Measurements from ENCODE around the gene ANO2.
"Not testable (repeated sequence)": the region's sequence is repeated elsewhere in the genome, so short reads cannot be mapped to it uniquely, and the experiment has no call there.

The ANO2 gene

DNA sequence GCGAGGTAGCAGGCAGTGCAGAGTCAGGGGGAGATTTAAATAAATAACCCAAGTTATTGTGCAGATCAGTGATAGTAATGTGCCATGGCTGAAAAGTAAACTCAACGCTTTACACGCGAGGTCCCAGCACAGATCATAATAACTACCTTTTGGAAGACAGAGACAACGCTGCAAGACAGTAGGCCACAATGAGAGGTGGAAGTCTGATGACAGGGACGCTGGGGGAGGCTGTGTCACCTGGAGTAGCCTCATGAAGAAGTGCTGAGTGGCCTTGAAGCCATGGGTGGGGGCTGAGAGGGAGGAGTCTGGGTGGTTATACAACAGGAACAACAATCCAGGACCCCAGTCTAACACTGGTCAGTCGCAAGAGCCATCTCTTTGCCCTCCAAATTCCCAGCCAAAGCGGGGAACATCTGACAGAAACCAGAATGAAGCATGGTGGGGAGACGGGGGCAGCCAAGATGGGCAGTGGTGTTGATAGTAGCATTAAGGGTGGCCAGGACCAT is 28.2 kb downstream of the ANO2 start:
- no peak for DNase-seq

DNA sequence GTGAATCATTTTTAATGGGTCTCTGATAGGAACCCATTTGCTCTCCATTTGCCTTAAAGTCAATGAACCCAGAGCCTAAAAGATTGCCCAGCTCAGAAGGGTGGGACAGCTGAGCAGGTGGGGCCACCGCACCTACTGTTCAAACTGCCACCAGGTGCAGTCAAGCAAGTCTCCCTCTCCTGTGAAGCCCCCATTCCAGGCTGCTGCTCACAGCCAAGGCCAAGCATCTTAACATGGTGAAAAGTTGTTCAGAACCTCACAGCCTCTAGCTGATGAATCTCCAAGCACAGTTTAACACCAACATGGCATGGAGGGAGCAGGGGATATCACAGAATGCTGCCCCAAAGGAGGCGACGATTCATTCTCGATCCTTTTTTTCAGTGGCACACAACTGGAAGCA is 29.5 kb downstream of the ANO2 start:
- DNase-seq = no peak

DNA sequence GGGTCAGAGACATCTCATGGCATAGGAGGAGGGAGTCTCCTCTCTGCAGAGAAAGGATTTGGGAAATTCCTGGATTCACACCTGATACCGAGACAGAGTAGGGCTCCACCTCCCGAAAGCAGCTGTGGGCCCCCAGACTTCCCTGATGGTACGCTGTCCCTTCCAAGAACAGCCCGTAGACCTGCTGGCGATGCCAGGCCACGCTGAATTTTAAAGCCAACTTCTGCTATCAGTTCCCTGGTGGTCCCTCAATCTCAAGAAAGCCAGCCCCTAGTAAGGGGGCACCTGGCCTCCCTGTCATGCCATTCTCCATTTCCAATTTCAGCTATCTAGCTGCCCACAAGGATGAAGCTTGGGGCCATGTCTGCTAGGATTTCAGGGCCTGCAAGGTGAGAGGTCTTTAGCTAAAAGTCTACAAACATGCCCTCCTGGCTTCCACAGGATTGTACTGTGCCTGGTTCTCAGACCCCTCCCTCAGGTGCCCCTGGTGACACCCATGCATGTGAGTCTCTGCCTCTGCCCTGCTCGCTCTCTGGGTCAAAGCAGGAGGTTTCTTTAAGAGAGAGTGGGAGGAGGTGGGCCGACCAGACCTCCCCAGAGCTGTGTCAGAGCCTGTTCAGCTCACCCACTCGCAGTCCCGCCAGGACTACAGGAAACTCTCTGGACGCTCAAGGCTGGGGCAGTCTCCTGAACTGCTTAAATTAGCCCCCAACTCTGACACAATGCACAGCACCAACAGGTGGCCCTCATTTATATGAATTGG is 30.5 kb downstream of the ANO2 start:
- DNase-seq = no peak

DNA sequence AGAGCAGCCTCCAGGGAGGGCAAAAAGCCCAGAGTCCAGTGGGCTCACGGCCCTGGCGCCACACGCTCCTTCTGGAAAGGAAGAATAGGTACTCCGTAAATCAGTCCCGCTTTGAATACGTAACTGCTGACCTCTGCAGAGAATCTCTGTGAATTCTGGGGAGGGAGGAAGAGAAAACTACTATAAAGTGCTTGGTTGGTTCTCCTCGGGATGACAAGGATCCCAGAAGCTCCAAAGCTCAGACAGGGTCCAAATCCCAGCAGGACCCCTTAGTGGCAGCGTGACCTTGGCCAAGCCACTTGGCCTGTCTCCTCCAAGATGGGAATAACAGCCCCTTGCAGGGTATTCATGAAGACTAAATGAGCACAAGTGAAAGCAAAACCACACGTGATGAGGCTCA is 31.7 kb downstream of the ANO2 start:
- no peak for DNase-seq

DNA sequence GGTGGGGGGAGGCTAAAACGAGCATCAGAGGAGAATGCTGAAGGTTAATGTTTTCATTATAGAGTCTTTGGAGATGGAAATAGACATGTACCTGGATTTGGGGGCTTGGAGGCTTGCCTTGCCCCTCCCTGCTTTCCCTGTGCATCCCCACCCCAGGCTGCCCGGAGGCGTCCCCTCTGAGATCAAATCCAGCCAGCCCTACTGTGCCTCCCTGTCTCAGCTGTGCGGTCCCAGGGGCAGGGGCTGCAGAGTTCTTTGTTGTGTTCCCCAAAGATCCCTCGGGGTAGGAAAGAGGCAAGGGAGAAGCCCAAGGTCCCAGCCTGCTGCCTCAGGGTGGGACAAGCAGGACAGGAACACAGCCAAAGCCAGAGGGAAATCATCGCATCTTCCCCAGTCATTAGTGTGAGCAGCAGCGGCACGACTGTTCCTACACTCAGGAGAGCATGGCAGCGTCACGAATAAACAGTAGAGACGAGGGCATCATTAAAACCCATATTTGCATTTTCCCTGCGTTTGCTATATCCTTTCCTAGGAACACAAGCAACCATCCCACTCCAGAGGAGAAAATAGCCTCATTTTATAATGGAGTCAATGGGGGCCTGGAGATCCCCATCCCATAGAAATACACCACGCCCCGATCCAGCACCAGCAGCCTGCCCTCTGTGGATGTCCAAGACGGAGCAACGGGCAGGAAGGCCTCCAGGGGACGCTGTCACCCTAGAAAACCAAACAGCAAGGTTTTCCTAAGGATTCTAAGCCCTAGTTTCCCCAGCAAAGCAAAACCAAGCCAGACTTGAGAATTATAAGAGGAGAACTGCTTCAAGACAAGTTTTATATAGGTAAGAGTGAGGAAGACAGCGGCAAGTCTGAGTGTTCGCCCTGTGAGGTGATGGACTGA is 32.4 kb downstream of the ANO2 start:
- DNase-seq = no peak

DNA sequence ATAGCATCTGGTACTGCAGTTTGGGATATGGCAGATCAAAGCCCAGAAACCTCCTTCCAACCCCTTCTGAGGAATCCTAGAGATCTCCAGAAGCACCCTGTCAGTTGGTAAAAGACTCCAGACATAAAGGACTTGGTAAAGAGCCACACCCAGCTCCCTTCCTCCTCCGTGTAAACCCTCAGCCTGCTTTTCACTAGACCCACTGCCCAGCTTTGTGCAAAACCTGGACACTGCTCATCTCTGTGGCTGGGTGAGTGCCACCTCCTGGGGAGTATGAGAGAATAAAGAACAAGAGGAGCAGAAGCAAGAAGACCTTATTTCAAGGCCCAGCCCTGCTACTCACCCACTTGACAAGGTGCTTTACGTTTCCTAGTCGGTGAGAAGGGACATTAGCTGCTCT is 33.0 kb downstream of the ANO2 start:
- DNase-seq = no peak

DNA sequence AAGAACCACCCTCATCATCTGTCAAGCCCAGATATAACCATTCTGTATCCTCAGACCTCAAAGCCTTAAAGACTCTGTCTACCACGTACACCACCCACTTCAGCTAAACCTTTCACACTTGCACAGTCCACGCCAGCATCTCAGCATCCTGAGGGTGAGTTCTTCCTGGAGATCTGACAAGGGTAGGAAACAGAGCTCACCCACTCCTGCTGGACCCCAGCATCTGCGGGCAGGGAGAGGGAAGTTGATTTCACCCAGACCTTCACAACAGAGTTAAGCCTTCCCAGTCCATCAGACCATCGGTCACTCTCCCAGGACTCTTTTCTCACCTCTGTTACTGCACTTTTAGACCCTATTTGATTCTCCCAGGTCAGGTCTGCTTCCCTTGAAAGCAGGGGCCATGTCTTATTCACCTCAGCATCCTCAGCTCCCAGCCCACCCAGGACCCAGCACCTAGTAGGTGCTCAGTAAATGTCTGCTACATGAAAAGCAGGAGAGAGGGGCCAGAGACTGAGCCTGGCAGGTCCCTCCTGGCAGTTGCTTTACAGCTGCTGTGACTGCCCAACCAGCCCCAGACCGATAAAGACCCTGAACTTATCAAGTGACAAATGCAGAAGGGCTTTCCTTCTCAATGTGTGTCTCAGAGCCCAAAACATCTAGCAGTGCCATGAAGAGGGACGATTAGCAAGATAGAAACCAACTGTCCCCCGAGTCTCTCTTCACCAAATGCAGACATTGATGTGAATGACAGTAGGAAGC is 34.1 kb downstream of the ANO2 start:
- no peak for DNase-seq

DNA sequence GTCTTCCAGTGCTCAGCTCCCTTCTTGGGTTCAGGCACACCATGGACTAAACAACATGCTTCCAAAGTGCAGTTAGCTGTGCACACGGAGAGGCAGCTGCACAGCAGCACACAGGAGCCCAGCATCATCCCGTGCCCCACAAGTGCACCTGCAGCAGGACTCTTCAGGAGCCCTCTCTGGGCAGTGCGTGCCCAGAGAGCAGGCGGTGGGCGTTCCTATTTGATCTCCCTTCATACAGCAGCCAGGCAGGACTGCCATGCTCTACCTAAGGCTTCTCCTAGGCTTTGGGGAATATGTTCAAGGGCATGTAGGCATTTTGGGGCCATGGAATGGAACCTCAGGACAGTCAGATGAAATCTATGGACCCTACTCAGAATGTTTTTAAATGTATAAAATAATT is 35.5 kb downstream of the ANO2 start:
- no peak for DNase-seq

DNA sequence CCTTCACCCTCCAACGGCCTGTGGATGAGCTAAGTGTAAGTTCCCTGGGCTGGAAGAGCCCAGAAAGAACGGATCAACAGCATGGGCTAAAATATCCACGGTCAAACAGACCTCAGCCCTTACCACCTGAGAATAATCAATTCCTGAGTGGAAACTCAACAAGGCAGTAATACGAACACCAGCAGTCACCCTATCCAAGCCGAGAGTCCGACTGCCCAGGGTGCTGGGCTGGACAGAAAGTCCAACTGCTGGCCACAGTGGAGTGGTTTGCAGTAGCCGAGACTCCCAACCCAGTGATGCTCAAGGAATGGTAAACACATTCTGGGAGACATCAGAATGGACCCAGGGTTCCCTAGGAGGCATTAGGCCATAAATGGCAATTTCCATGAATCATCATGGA is 36.8 kb downstream of the ANO2 start:
- DNase-seq = no peak

DNA sequence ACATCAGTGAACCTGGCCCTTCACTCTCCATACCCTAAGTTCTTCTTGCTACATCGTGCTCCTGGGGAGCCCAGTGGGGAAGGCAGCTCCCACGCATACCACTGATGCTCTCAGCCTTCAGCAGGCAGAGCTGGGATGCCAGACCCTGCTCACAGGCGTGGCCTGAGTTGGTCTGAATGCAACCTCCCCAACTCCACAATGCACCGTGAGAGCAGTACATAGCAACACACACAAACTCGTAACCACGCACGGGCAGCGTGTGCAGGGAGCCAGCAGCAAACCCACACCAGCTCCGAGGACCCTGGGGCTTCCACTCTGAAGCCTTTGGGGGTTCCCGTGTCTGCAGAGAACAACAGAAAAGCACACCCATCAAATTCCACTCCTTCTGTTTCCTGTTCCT is 37.3 kb downstream of the ANO2 start:
- DNase-seq = no peak

DNA sequence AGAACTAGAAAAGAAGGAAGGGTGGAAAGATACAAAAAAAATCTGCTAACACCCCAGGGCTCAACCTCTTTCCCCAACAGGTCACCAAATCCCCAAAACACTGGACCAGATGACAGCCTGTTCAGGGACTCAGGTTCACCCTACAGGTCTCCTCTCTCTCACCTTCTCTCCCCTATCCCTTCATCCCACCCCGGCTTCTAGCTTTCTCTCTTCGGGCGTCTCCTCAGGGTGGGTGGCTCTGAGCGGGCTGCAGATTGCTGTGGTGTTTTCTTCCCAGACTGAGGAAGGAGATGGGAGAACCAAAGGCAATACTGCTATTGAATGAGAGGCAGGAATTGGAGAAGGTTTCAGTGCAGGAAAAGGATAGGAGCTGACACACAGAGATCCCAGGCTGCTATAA is 39.3 kb downstream of the ANO2 start:
- no peak for DNase-seq

DNA sequence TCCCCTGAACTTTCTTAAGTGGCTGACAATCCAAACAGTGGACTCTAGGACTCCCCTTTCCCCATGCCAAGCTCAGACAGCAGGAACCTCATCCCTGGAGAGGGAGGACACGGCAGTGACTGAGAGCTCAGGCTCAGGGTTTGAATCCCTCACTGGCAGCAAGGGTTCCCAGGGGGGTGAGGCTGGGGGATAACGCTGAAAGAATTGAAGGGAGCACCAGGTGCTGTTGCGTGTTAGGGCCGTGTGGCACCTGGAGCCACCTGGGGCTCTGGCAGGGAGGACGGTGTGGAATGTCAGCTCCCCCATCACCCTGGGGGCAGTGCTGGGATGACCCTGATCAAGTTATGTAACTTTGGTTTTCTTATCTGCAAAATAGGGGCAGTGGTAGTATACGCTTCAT is 40.1 kb downstream of the ANO2 start:
- no peak for DNase-seq

DNA sequence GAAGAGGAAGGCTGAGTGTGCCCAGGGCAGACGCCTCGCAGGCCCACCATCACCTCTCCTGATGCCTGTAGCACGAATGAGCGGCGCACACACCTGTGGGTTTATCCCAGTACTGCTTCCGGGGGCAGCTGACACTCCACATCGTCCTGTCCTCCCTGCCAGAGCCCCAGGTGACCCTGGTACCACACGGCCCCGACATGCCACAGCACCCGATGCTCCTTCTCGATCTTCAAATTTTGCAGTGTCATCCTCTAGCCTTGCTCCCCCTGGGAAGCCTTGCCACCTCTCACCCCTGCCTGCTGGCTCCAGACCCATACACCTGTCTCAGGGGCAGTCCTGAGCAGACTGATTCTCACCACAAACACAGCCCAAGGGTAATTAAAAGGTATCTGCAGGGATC is 40.6 kb downstream of the ANO2 start:
- no peak for DNase-seq

DNA sequence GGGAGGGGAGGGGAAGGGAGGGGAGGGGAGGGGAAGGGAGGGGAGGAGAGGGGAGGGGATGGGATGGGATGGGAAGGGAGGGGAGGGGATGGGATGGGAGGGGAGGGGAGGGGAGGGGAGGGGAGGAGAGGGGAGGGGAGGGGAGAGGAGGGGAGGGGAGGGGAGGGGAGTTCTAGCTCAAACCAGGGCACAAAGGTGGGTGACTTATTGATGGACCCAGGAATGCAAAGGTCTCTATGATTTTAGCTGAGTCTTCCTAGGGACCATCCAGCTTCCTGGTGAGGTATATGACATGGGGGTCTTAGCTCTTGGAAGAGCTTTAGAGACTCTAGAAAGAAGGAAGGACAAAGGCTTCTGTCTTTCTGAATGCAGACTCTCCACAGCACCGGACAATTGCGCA is 42.3 kb downstream of the ANO2 start:
- no peak for DNase-seq

DNA sequence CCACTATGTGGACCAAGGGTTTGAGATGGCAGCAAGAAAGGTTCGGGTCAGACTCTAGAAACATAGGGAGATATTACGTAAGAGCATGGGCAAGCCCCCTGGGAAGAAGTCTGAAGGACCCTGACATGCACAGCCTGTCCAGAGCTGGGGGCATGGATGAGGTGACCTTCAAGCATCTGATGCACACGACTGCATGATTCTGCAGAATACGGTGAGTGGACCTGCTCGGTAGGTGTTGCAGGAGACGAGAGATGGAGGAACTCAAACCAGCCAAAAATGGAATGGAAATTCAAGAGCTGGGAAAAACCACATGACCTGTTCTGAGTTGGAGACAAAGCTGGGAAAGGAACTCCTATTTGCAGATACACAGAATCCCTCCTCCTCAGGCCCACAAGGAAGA is 43.6 kb downstream of the ANO2 start:
- DNase-seq = no peak

DNA sequence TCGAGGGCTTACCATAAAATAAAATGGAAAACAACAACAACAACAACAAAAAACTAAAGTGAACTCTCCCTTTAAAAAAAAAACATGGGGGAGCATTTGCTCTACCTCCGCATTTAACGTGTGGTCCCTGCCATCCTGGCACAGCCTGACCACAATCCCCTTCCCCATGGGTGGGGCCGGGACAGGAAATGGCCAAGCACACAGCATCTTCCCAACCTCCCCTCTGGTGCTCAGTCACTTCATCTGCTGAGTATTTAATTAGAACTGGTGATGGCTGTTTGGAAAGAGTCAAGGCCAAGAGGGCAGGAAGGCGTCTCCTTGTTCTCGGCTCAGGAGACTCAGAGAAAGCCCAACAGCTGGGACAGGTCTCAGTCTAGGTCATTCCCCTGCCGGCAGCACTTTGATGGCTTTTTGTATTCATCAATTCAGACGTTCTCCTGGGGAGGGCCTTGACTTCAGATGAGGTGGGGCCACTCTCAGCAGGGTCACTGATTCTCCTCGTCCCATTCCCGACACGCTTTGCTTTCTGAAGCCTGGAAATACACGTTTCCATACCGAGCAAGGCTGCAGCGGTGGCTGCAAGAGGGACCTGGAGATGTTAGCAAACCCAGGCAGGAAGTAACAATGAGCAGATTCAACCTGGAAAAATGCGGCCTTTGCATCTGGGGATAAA is 44.4 kb downstream of the ANO2 start:
- no peak for DNase-seq

DNA sequence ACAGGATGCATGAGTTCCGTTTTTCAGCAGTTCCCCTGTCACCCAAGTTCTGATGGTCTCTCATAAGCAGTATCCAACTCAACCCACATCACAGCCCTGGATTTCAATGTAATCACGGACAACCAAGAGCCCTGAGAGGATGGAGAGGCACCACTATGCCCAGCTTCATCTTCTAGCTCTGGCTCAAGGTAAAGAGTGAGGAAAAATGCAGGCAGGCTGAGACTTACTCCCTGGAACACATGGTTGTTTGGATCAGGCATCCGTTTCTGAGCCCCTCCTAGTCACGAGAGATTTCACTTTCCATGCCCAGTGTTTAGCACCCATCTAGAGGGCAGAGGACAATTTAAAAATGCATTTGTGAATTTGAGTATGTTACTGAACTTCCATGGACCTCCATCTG is 45.0 kb downstream of the ANO2 start:
- DNase-seq = no peak

DNA sequence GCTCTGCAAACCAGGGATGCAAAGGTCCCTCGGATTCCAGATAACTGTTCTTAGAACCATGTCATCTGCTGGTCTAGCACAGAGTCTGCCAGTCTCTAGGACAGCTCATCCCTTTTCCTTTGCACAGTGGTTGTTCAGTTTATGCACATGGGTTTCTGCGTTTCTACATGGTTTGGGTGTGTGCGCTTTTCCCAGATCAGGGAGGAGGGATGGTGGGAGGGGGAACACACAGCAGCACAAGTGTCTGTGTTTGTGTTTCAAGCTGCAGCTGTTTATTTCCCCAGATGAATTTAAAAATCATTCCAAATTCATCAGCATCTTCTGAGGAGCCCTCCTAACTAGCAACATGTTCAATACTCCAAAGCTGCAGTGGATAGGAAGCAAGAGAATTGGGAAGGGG is 45.4 kb downstream of the ANO2 start:
- no peak for DNase-seq

DNA sequence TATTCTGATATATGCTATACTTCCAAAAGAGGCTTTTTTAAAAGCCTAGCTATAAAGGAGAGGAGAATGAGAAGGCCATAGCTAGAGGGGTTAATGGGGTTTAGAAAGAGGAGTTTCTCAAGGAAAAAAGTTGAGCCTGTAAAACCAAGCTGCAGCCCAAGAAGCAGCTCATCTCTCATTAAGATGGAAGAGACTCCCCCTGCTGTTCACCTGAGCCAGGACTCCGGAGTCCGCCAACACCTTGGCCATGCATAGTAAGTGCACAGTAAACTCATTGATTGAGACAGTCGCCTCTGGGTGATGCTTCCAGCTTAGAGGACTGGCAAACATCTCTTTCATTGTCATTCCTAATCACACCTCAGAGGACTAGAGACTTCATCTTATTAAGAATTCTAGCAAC is 46.2 kb downstream of the ANO2 start:
- DNase-seq = no peak

DNA sequence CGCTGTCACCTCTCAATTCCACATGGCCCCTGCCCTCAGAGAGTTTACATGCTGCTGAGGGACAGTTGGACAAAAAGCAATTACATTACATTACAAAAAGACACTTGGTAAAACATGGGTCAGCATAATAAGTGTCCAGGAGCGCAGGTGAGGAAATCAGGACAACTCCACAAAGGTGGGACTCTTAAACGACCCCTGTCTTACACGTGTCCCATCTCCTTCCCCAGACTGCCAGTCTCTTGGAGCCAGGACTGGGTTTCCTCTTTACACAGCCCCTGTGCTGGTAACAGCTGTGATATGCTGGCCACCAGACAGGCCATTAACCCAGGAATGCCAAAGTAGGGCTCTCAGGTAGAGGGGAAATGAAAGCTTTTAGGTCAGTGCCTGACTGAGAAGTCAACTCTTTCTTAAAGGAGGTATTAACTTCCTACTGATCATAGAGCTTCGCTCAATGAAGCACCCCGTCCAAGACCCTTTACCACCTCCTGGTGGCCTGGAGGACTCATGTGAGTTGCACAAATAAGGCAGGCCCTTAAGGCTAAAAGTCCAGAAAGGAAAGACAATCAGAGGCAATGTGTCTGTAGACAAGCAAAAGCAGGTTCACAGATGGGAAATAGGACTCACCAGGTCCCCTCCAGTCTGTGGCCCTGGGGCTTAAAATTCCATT is 55.5 kb downstream of the ANO2 start:
- no peak for DNase-seq

DNA sequence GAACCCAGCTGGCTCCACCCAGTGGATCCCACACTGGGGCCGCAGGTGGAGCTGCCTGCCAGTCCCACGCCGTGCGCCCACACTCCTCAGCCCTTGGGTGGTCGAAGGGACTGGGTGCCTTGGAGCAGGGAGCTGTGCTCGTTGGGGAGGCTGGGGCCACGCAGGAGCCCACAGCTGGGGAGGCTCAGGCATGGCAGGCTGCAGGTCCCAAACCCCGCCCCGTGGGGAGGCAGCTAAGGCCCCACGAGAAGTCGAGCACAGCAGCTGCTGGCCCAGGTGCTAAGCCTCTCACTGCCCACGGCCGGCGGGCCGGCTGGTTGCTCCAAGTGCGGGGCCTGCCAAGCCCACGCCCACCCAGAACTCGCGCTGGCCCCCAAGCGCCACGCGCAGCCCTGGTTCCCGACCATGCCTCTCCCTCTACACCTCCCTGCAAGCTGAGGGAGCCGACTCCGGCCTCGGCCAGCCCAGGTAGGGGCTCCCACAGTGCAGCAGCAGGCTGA is 56.2 kb downstream of the ANO2 start:
- no peak for DNase-seq

DNA sequence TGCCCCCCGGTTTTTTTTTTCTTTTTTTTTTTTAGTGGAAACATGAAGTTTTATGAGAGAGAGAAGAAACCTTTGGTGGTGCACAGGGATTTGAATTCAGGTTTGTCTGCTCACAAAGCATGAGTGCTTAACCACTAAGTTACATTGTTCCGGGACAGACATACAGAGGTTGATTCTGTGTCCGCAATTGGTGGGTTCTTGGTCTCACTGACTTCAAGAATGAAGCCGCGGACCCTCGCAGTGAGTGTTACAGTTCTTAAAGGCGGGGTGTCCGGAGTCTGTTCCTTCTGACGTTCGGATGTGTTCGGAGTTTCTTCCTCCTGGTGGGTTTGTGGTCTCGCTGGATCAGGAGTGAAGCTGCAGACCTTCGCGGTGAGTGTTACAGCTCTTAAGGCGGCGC is 57.2 kb downstream of the ANO2 start:
- DNase-seq = not testable (repeated sequence)
